ENCODE measurements around the gene YPEL5.

The YPEL5 gene

DNA sequence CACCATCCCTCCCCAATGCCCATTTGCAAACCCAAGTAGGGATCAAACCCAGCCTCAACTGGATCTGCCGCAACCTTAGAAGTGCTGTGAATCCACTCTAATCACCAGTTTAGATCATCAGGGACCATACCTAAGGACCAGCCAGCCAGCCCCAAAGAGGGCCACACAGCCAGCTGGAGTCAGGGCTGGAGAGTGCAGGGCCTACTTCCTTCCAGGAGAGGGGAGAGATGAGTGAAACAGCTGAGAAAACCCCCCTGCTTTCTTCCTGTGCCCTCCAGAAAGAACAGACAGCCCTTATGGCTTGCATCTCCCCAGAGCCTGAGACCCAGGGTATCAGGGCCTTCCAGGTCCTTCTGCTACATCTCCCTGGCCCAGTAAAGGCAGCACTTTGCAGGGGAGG, 25.8 kb downstream of the YPEL5 start:
- DNase-seq = no peak

GRCh38 chr2:30177440-30177839, 30.6 kb downstream of the YPEL5 start:
- no peak for DNase-seq

DNA sequence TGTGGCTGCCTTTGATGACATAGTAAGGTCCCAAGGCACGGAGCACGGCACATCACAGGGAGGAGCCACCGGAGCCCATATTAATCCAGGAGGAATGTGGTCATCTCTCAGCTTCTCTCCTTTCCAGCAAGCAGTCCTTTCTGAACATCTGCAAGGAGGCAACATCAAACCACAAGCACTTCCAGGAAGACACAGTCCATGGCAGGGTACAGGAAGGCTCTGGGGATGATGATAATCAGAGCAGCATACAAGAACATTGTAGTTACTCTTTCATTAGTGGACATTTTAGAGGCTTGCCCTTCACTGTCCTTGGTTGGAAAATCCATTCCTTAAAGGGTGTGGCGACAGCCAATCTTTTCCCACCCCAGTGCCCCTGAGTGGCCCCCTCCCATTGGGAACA, 31.1 kb downstream of the YPEL5 start:
- no peak for DNase-seq

GRCh38 chr2:30178618-30179434, 32.0 kb downstream of the YPEL5 start:
- no peak for DNase-seq

DNA sequence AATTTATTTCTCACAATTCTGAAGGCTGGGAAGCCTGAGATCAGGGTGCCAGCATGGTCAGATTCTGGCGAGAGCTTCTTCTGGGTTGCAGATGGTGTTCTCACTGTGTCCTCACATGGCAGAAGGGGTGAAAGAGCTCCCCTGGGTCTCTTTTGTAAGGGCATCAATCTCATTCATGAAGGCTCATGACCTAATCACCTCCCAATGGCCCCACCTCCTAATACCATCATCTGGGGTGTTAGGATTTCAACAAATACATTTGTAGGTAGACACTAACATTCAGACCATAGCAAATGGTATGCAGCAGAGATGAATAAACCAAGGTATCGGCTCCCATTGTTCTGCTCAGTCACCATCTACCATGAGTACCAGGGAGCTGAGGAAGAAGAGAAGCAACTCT, 32.7 kb downstream of the YPEL5 start:
- no peak for DNase-seq

- DNase-seq = no peak
Measured at GRCh38 chr2:30180226-30180625, 33.4 kb downstream of the YPEL5 start.

GRCh38 chr2:30181176-30181575, 34.4 kb downstream of the YPEL5 start:
- DNase-seq = no peak

DNA sequence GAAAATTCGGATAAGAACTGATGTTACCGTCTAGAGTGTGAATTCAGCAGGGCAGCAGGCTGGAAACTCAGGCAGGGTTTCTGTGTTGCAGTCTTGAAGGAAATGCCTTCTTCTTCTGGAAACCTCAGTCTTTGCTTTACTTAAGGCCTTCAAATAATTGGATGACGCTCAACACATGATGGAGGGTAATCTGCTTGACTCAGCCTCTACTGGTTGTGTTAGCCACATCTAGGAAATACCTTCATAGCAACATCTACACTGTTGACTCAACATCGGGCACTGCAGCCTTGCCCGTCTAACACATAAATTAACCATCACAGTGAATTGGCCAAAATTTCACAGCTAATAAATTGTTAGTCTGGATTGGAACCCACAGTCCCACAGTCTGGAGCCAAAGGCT, 37.2 kb downstream of the YPEL5 start:
- no peak for DNase-seq

- DNase-seq = no peak
Measured at GRCh38 chr2:30185178-30185577, 38.4 kb downstream of the YPEL5 start.

DNA sequence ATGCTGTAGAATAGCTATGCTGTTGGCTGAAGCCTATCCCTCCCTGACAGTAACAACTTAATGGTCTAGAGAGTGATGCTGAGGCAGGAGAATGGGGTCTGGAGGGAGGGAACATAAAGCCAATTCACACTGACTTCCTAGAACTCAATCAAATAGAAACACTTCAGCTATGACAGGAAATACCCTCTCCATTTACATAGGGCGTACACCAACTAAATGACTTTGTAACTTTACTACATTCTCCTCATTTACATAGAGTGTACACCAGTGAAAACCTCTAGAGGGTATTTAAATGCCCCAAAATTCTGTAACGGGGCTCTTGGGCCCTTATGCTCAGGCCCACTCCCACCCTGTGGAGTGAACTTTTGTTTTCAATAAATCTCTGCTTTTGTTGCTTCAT, 41.5 kb downstream of the YPEL5 start:
- no peak for DNase-seq

- DNase-seq = no peak
Measured at GRCh38 chr2:30190637-30191036, 43.8 kb downstream of the YPEL5 start.

- no peak for DNase-seq
Measured at GRCh38 chr2:30191107-30191506, 44.3 kb downstream of the YPEL5 start.

- no peak for DNase-seq
Measured at GRCh38 chr2:30191819-30192271, 45.0 kb downstream of the YPEL5 start.

- no peak for DNase-seq
Measured at GRCh38 chr2:30192314-30192713, 45.5 kb downstream of the YPEL5 start.

DNA sequence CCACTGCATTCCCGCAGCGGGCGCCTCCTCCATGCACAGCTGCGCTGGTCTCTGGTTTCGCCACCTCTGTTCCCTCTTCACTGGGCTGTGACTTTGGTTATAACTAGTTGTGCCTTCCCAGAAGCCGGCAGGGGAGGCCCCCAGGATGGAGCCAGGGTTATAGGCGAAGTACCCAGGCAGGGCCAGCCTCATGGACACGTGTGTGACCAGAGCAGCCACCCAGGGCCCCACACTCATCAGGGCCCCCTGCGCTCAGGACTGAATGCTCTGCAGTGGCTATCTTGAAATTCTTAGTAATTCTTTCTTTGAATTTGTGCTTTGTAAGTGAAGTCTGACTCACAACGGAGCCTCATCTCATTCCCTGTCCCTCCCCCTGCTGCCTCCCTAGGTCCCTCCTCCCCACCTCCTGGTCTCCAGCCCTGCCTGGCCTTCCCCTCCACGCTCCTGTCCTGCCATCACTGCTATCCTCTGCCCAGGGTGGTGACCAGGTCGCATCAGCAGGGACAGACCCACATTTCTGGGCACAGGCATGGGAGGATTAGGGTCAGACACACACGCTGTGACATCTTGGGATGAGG, 46.4 kb downstream of the YPEL5 start:
- no peak for DNase-seq

DNA sequence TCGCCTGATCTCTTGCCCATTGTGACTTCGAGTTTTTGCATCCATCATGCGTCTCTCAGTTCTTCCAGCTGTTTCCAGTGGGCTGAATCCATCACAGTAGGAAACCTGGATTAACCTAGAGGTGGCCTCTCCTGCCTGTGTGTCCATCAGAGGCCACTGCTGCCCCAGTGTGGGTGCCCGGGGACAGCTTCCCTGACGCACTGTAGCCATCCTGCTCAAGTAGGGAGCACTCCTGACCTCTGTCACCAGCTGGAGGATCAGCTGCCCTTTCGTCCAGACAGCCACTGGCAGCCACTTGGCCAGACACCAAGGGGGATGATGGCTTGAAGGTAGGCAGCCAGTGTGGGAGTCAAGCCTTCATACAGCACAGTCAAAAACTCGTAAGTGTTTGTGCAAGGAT, 47.6 kb downstream of the YPEL5 start:
- DNase-seq = no peak

DNA sequence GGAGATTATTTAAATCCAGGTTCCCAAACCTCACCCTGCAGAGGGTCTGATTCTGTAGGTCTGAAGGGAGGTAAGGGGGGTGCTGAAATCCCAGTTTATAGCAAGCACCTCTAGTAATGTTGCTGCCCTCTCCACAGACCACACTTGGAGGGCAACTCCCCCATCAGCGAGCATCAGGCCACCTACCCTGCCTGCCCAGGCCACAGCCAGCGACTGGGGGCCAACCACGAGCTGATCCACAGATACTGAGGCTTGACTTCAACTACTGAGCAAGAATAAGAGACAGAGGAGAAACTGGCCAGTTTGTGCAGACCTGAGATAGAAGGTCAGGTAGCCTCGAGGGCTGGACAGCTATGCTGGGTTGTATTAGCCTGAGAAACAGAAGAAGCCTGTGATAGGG, 48.2 kb downstream of the YPEL5 start:
- DNase-seq = no peak

DNA sequence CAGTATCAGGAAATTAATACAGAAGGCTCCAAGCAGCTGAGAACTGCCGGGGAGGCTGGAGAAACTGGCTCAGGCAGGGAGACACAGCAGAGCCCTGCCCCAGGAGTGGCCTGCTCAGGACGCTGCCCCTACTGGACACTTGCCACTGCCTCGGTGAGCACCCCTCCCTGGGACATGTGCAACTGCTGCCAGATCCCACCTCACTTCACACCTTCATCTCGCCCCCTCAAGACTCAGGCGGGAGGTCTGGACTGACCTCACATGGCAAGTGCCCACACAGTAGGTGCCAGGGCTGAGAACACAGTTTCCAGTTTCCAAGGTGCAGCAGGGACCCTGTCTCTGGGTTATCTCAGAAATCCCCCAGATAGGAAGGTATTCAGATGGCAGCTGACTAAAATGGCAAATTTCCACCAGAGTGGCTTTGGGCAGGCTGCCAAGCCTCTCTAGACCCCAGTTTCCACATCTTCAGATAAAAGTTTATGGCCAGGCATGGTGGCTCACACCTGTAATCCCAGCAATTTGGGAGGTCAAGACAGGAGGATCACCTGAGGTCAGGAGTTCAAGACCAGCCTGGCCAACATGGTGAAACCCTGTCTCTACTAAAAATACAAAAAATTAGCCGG, 50.9 kb downstream of the YPEL5 start:
- no peak for DNase-seq

DNA sequence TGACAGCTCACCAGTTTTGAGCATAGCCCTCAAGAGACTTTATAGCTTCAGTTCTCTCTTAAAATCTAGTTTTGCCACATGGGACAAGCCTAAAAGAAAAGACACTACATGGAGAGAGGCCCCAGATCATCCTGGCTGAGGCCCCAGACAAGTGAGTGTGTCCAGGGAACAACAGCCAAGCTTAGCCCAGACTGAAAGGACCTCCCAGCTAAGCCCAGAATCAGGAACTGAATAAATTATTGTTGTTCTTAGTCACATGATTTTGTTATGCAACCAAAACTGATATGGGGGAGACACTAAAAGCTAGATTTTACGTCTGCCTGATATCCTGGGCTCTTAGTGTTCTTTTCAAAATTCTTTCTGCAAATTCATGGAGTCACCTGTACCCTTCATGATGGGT, 55.2 kb downstream of the YPEL5 start:
- DNase-seq = no peak

- no peak for DNase-seq
Measured at GRCh38 chr2:30203156-30203555, 56.3 kb downstream of the YPEL5 start.

- DNase-seq = no peak
Measured at GRCh38 chr2:30204281-30204680, 57.5 kb downstream of the YPEL5 start.

- DNase-seq = no peak
Measured at GRCh38 chr2:30205456-30205855, 58.6 kb downstream of the YPEL5 start.

DNA sequence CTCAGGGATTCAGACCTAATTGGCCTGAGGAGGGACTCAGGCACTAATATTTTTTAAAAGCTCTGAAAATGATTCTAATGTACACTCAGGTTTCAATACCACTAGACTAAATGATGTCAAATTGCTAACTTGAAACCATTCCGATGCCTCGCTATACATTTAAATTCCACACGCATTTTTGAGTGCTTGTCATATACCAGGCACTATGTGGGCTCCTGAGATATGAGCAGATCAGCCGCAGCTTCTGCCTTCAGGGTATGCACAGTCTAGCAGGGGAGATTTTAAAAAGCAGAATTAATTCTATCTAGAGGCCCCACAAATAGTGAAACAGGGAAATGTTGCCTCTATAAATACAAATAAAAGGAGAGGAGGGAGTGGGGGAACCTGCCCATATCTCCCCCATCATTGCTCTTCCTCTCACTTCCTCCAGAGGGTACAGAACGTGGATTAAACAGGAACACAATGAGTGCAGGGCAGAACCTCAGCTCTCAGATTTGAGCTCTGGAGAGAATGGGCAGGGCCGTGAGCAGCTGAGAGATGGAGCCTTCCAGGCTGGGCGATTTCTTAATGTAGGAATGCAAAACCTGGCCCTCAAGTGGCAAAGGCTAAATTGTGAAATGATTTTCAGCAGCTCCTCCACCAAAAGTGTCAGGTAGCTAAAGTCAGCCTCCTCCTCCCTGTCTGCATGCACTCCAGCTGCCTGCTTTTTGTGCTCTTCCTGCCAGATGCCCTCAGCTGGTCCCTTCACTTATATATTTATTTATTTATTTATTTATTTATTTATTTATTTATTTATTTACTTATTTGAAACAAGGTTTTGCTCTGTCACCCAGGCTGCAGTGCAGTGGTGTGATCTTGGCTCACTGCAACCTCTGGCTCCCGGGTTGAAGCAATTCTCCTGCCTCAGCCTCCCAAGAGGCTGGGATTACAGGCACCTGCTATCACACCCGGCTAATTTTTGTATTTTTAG, 59.9 kb downstream of the YPEL5 start:
- DNase-seq = no peak

Measured in NCI-H2029 (cell line).